ENCODE data around the gene GPRIN2. TPM values are rescaled to one million over a fixed set of nuclear protein-coding genes. Genes with fewer than 3 reads are reported as not detected.
"Not testable (repeated sequence)": the region's sequence is repeated elsewhere in the genome, so short reads cannot be mapped to it uniquely, and the experiment has no call there.

Gene GPRIN2
- total RNA-seq, 2 experiments from 2014 or later = not detected

GRCh38 chr10:46512725-46513124 lies 43.7 kb downstream of the GPRIN2 start:
- not testable (repeated sequence) for DNase-seq, H3K27ac Mint-ChIP-seq, H3K36me3 Mint-ChIP-seq, H3K27me3 Mint-ChIP-seq, H3K9me3 Mint-ChIP-seq, H3K4me3 Mint-ChIP-seq, H3K4me1 Mint-ChIP-seq

GRCh38 chr10:46512002-46512401 lies 44.5 kb downstream of the GPRIN2 start:
- not testable (repeated sequence) for H3K27me3 Mint-ChIP-seq, H3K9me3 Mint-ChIP-seq, H3K4me1 Mint-ChIP-seq, H3K36me3 Mint-ChIP-seq, H3K27ac Mint-ChIP-seq, H3K4me3 Mint-ChIP-seq, DNase-seq

Other genes with a start within 250 kb of the GPRIN2 start
- not detected for gene ANXA8L1, start 180.9 kb downstream of the GPRIN2 start, total RNA-seq
- not detected for gene NPY4R, start 90.7 kb downstream of the GPRIN2 start, total RNA-seq
- gene SYT15, start 22.5 kb upstream of the GPRIN2 start, total RNA-seq = under 1 TPM; 0.50 to 0.58 TPM